Lower leg skin (tissue), 3 donors: Measurements from ENCODE around the gene NTRK2.

Experiments used
- CTCF ChIP-seq, 3 donors: fragments of 450-650 bp; IDR thresholded peaks; one replicate each; pipeline ENCODE4 v1.5.1; 2016; ENCODE audit warnings: antibody characterized with exemption in 3 of 3, mild to moderate bottlenecking in 3 of 3, moderate library complexity in 2 of 3
- POLR2A ChIP-seq, 2 donors: fragments of 450-650 bp; IDR thresholded peaks; one replicate each; pipeline ENCODE4 v1.6.1; 2016 to 2017; ENCODE audit warnings: antibody characterized with exemption in 2 of 2, mild to moderate bottlenecking in 1 of 2, moderate library complexity in 1 of 2

GRCh38 chr9:84667571-84668195, 1.8 kb upstream of the NTRK2 start:
- TF ChIP-seq CTCF (IDR thresholded peaks at IDR 0.05) (no peak), POLR2A (IDR thresholded peaks at IDR 0.05) (no peak)
